H1 (cell line): Measurements from ENCODE around the gene IGF2BP3. TPM values are rescaled to one million over a fixed set of nuclear protein-coding genes. Genes with fewer than 3 reads are reported as not detected.

Source experiments
- CREB1 ChIP-seq: IDR thresholded peaks from 2 replicates; pipeline ENCODE4 v1.6.1; 2012; ENCODE audit warnings: inconsistent platforms
- HDAC2 ChIP-seq, 2 experiments: fragments of 300-600 bp in 1 of 2; sonication (generic) in 1 of 2; IDR thresholded peaks; 2 replicates each; pipeline ENCODE4 v1.6.1; 2011 to 2012; ENCODE audit warnings: low read depth in 2 of 2, low read length in 2 of 2, mild to moderate bottlenecking in 2 of 2, moderate library complexity in 2 of 2, borderline replicate concordance in 1 of 2, inconsistent platforms in 1 of 2
- KDM1A ChIP-seq: fragments of 200-600, 300-600 bp; sonication (generic); IDR thresholded peaks from 2 replicates; pipeline ENCODE4 v1.7.1; 2016; ENCODE audit warnings: mild to moderate bottlenecking, low read length, borderline replicate concordance
- KDM5A ChIP-seq: fragments of 200-600 bp; IDR thresholded peaks from 2 replicates; pipeline ENCODE4 v1.7.1; 2012; ENCODE audit warnings: mild to moderate bottlenecking, low read length, inconsistent platforms, mixed read lengths
- POLR2AphosphoS5 ChIP-seq: IDR thresholded peaks from 2 replicates; pipeline ENCODE4 v1.6.1; 2011; ENCODE audit warnings: low read depth, low read length
- RFX5 ChIP-seq: IDR thresholded peaks from 2 replicates; pipeline ENCODE4 v1.6.1; 2011; ENCODE audit warnings: low read depth, low read length, improper control_type of control experiment, borderline replicate concordance
- polyA plus RNA-seq, 7 experiments: library from polyadenylated mRNA; depleted of rRNA in 3 of 7; stranded (reverse) in 5 of 7; unstranded in 2 of 7; fragments of >200 nt in 5 of 7; fragments of 200-250 nt in 2 of 7; gene quantifications; 1 replicate in 5 of 7; 2 replicates in 1 of 7; 4 replicates in 1 of 7; pipeline versions ENCODE4 v1.2.1 to v1.2.3, GENCODE V29; 2011 to 2013; ENCODE audit warnings: missing spikeins in 2 of 7, mixed read lengths in 2 of 7
- total RNA-seq: library from RNA; stranded (reverse); fragmentation: NEBNext Ultra II Directional; extraction: Animal tissue kit (Norgen Biotek cat#: 25700); gene quantifications from 2 replicates; pipeline ENCODE4 v1.2.1, GENCODE V29; 2021

The IGF2BP3 gene
- total and polyA plus RNA-seq, 2 of the 8 experiments (the other 6 are each of a cell fraction or from before 2014, with no cell fraction given): 66.3 to 193 TPM

- TF ChIP-seq RFX5: no peak
- no peak for TF ChIP-seq CREB1
- no peak for TF ChIP-seq HDAC2 (IDR thresholded peaks at IDR 0.05; ENCODE audit: borderline replicate concordance in 1 of 2, low read depth in 2 of 2, low read length in 2 of 2)
- TF ChIP-seq POLR2AphosphoS5: no peak
- no peak for TF ChIP-seq KDM1A
- TF ChIP-seq KDM5A: no peak
These were observed 7.9 kb upstream of the IGF2BP3 start (continued) for GRCh38 chr7:23477962-23478866.
